HCT116 (cell line): ENCODE results near the gene UBE2F.

ENCODE experiments used
- ATF3 ChIP-seq: IDR thresholded peaks from 2 replicates; pipeline ENCODE4 v1.6.1; 2012
- CEBPB ChIP-seq: IDR thresholded peaks from 2 replicates; pipeline ENCODE4 v1.6.1; 2012; ENCODE audit warnings: low read depth
- CTCF ChIP-seq, 3 experiments: fragments of 200-600 bp in 1 of 3; sonication (generic) in 1 of 3; IDR thresholded peaks in 2 of 3; conservative IDR thresholded peaks in 1 of 3; 2 replicates each; pipeline ENCODE4 v1.5.1; 2012 to 2017; ENCODE audit warnings: low read depth in 2 of 3, low read length in 2 of 3, antibody characterized with exemption in 1 of 3, borderline replicate concordance in 1 of 3, control low read depth in 1 of 3, mild to moderate bottlenecking in 1 of 3, mixed read lengths in 1 of 3, mixed run types in 1 of 3, moderate library complexity in 1 of 3; ENCODE audit not compliant: insufficient read depth in 1 of 3
- EZH2phosphoT487 ChIP-seq: fragments of 200-600 bp; IDR thresholded peaks from 2 replicates; pipeline ENCODE4 v1.6.1; 2018; ENCODE audit warnings: antibody characterized with exemption, borderline replicate concordance

- TF ChIP-seq CTCF (IDR thresholded peaks at IDR 0.05 in 2 of 3, conservative IDR thresholded peaks at IDR 0.05 in 1 of 3; ENCODE audit: borderline replicate concordance in 1 of 3, insufficient read depth in 1 of 3, low read depth in 2 of 3, low read length in 2 of 3) (no peak), ATF3 (no peak), EZH2phosphoT487 (no peak), CEBPB (no peak)
Observed at GRCh38 chr2:238029853-238030252, 63.0 kb downstream of the UBE2F start.
